Measurements from ENCODE around the gene NR2E1. TPM values are rescaled to one million over a fixed set of nuclear protein-coding genes. Genes with fewer than 3 reads are reported as not detected.

The NR2E1 gene
- total RNA-seq, 1 donor from 2014 or later = not detected

DNA sequence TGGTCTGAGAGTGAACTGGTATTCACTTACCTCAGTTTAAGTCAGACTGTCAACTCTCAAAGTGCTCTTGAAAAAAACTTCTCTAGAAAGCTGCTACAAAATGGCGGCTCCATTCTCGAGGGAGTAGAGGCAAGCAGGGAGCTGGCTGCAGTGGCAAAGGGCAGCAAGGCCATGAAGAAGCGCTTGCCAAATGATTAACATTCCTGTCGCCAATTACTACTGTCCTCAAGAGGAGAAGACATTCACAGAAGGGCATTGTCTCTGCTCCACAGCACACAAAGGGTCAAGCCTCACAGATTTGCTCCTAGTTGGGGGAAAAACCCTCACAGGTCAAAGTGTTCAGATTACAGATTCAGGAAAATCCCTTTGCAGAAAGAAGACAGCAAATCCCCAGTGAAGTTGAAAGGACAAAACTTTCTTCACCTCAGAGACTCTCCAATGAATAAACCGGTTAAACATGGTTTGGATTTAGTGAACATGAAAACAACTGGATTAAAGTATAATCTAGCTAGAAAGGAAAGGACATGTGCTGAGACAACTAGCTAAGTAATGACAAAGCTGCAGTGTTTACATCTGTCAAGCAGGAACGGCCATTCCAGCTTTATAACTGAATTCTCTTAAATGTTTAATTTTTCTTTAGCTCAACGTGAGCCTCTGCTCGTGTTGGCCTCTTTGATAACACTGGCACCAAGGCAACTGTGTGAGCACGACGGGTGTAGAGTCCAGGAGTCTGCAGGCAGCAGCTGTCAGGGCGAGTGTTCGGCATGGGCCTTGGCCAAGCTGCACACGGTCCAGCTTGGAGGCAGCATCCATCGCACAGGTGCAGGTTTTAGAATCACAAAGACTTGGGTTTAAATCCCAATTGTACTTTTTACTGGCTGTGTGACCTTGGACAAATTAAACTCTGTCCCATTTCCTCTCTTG lies 37.6 kb downstream of the NR2E1 start:
- no peak for DNase-seq (ENCODE audit: extremely low read depth, low read depth, low spot score)

DNA sequence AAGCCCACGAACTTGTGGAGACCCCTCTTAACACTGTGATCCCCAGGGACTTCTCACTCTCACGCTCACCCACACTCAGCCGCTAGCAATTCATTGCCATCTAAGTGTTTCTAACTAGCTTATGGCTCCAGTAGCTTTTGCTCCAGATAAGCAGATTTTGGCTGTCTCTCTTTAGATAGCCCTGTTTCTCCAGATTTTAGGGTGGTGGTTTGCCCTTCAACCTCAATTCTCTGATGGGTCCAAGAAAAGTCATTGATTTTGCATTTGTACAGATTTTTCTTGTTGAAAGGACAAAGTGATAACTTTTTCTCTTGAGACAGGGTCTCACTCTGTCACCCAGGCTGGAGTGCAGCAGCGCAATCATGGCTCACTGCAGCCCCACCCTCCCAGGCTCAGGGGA lies 41.2 kb downstream of the NR2E1 start:
- no peak for DNase-seq (ENCODE audit: extremely low read depth, low read depth, low spot score)

DNA sequence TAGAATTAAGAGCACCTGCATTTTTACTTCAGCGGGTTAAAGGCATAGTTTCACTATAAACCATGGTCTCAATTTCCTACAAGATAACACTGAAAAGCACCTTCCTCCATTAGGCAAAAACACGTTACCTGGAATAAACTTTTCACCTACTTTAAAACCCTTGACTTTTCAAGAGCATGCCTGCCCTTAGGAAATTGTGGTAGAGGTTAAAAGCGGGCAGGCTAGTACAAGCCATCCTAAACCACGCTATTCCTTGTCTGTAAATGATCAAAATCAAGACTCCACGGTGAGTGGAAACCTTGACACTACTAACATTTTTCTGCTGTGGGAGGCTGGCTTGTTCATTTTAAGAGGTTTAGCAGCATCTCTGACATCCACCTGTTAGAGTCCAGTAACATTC lies 43.9 kb downstream of the NR2E1 start:
- no peak for DNase-seq (ENCODE audit: extremely low read depth, low read depth, low spot score)

DNA sequence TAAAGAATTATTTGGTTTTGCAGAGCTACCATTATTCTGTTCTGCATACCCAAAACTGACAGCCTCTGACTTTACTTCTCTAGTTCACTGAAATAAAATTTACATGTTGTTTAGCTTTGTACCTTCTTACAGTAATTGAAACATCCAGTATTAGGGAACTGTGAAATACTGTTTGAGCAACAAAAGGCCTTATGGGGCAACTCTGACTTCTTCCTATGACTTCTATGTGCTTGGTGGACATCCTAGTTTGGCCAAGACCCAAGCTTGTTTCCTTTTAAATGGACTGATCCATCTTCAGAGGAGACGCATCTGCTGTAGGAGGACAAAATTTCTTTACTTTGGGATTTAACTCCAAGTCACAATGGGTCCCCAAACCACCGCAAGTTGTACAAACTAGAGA lies 44.7 kb downstream of the NR2E1 start:
- DNase-seq (ENCODE audit: extremely low read depth, low read depth, low spot score) = no peak

DNA sequence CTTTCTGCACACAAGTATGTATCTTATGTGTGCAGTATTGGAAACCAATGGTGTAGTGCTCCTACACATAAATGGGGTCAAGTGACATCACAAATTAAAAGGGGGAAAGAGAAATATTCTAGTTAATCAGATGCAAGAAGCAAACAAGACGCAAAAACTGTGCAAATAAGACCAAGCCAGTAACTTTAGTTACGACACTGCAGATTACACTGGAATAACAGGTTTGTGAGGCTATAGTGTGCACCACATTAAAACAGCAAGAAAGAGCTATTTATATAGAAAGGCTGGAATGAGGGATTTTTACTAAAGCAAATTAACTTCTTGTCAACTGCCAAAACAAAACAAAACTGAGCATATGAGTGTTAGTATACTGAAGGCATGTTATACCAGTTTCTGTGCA lies 45.8 kb downstream of the NR2E1 start:
- DNase-seq (ENCODE audit: extremely low read depth, low read depth, low spot score) = no peak

DNA sequence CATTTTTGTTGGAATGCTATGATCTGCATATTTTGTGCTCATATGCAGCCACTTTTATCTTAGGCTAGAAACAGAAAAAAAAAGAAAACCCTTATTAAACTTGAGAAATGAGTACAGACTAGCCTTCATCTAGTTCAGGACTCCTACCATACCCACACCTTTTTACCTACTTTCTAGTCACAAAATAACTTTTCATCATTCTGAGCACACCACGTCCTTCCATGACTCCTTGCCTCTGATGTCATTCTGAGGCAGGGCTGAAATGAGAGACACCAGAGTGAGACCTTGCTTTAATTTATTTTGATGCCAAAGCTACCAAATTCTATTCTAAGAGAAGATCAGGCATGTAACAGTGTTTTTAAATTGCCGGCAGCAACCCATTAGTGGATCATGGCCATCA lies 56.2 kb downstream of the NR2E1 start:
- DNase-seq (ENCODE audit: extremely low read depth, low read depth, low spot score) = no peak

DNA sequence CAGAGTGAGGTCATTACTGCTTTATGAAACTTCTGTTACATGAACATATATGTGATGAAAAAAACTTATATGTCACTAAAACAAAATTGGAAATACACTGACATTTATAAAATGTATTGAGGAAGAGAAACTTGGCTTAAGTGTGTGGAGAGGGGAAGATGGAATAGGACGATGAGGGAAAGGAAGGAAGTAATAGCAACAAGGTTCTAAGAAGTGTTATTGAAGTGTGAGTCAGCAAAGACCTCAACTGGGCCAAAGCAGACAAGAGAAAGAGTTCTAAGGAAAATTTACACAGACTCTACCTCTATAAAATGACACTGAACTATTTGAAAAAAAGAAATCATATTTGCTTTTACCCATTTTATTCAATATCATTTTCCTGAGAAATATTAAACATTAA lies 56.7 kb downstream of the NR2E1 start:
- peak; percentile 0 for DNase-seq (ENCODE audit: extremely low read depth, low read depth, low spot score)

DNA sequence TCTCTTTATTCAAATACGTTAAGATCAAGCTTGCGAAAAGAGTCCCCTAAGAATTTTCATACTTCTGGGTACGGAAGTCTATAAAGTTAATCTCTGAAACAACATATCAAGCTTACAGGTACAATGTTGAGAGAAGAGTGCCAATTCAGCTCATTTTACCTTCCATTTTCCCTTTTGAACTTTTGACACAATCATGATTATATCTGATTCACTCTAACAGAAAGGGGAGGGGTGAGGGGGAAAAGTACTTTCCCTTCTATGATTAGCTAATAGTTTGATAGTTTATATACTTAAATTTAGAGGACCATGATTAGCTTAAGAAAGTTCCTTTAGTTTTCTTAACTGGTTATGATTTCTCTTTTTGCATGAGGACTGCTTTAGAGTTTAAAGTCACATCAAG lies 61.5 kb downstream of the NR2E1 start:
- no peak for DNase-seq (ENCODE audit: extremely low read depth, low read depth, low spot score)

DNA sequence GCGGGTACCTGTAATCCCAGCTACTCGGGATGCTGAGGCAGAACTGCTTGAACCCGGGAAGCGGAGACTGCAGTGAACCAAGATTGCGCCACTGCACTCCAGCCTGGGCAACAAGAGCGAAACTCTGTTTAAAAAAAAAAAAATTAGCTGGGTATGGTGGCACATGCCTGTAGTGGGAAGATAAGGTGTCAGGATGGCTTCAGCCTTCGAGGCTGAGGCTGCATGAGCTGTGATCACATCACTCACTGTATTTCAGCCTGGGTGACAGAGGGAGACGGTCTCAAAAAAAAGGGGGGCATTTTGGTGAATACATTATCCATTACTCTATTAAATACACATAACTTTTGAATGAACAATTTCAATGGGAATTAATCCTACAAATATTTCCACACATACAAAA lies 62.6 kb downstream of the NR2E1 start:
- no peak for DNase-seq (ENCODE audit: extremely low read depth, low read depth, low spot score)

DNA sequence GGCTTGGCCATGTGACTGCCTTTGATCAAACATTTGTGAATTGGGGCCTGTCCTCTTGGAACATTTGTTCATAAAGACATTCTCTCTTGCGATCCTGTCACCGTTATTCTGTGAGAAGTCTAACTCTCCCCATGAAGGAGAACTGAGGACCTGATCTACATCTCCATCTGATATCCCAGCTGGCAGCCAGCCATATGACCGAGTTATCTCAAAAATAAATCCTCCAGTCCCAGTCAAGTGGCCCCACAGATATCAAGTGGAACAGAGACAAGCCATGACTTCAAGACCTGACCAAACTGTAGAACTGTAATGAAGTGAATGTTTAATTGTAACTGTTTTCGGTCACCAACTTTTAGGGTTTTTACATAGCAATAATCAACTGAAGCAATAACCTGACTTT lies 69.3 kb downstream of the NR2E1 start:
- DNase-seq (ENCODE audit: extremely low read depth, low read depth, low spot score) = no peak

DNA sequence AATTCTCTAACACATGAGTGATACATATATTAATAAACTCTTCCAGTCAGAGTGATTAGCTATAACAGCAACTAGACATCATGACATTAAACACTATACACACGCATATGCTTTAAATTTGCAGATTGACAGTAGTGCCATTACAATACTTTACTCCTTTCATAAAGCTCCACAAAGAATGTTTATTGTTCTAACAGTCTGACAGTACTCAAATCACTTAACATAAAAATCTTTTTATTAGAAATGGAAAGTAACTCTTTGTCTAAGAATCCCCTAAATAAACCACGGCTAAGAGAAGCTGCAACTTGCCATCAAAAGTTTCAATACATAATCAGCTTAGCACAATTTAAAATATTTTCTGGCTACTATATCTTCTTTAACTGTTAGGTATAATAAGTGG lies 71.0 kb downstream of the NR2E1 start:
- no peak for DNase-seq (ENCODE audit: extremely low read depth, low read depth, low spot score)

DNA sequence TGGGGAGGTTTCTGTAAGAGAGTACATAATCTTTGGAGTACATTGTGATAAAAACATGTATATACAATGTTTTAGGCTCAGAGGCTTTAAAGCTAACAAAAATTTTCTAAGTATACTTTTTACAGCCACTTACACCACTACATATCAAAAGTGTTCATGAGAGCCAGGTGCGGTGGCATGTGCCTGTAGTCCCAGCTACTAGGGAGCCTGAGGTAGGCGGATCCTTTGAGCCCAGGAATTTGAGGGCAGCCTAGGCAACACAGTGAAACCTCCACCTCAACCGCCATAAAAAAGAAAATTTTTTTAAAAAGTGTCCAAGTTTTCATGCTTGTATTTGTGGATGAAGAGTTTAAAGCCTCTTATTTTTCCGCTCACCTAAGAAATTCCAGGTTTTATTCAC lies 72.5 kb downstream of the NR2E1 start:
- no peak for DNase-seq (ENCODE audit: extremely low read depth, low read depth, low spot score)

Other genes starting within 250 kb of the NR2E1 start
- gene SEC63, start 207.8 kb upstream of the NR2E1 start, total RNA-seq = 25.3 and 25.4 TPM in 2 replicates
- 32.1 and 34.6 TPM in 2 replicates for gene OSTM1, start 91.3 kb upstream of the NR2E1 start, total RNA-seq
- 216 and 235 TPM in 2 replicates for gene SNX3, start 95.0 kb downstream of the NR2E1 start, total RNA-seq
- gene AFG1L, start 129.0 kb downstream of the NR2E1 start, total RNA-seq = 1.5 and 3.7 TPM in 2 replicates